SK-N-SH (cell line): Measurements from ENCODE around the gene SERPIND1. TPM values are rescaled to one million over a fixed set of nuclear protein-coding genes. Genes with fewer than 3 reads are reported as not detected.

Experiments
- CTCF ChIA-PET: fragments of 300-600, 350-600 bp; formaldehyde crosslinking; extraction: SDS; loops from one replicate; lab custom pipeline; 2021; lab: Yijun Ruan, JAX
- POLR2A ChIA-PET: fragments of 350-600 bp; sonication (Branson Sonifier 250); formaldehyde crosslinking; extraction: SDS; loops from one replicate; lab custom pipeline; 2020; ENCODE audit warnings: antibody characterized with exemption, inconsistent platforms; lab: Yijun Ruan, JAX
- DNase-seq: peaks from one replicate; pipeline ENCODE4 v3.0.0; 2012
- H2AFZ ChIP-seq: fragments of 200-600 bp; sonication (generic); 2 replicates; pipeline ENCODE4 v1.8.1; 2016; ENCODE audit warnings: antibody characterized with exemption, mild to moderate bottlenecking, low read depth
- H3F3A ChIP-seq: fragments of 200-600 bp; sonication (generic); replicated peaks from 2 replicates; pipeline ENCODE3; 2016; ENCODE audit warnings: antibody characterized with exemption, mild to moderate bottlenecking; ENCODE audit not compliant: insufficient read depth
- H3K27ac ChIP-seq, 2 experiments: fragments of 200-500 bp in 1 of 2; fragments of 200-600 bp in 1 of 2; sonication (Bioruptor generic) in 1 of 2; sonication (generic), shearing (Covaris generic) in 1 of 2; 2 replicates each; pipeline versions ENCODE4 v1.5.1 to v1.6.1; 2014 to 2016; ENCODE audit warnings: low read depth in 2 of 2, inconsistent platforms in 1 of 2, low read length in 1 of 2, mild to moderate bottlenecking in 1 of 2, mixed read lengths in 1 of 2
- H3K27me3 ChIP-seq: fragments of 200-600 bp; sonication (generic), shearing (Covaris generic); 2 replicates; pipeline ENCODE4 v1.6.1; 2016; ENCODE audit warnings: mixed run types; ENCODE audit not compliant: insufficient read depth
- H3K36me3 ChIP-seq, 2 experiments: fragments of 200-500 bp in 1 of 2; fragments of 200-600 bp in 1 of 2; sonication (Bioruptor generic) in 1 of 2; sonication (generic) in 1 of 2; replicated peaks in 1 of 2; 2 replicates each; pipeline versions ENCODE3 to v1.5.1; 2014 to 2016; ENCODE audit warnings: low read length in 1 of 2, mild to moderate bottlenecking in 1 of 2; ENCODE audit not compliant: insufficient read depth in 2 of 2, control insufficient read depth in 1 of 2
- H3K4me1 ChIP-seq, 2 experiments: fragments of 200-500 bp in 1 of 2; fragments of 200-600 bp in 1 of 2; sonication (Bioruptor generic) in 1 of 2; sonication (generic), shearing (Covaris generic) in 1 of 2; 2 replicates each; pipeline versions ENCODE4 v1.5.1 to v1.6.1; 2014 to 2016; ENCODE audit warnings: low read depth in 1 of 2, low read length in 1 of 2, mixed run types in 1 of 2; ENCODE audit not compliant: insufficient read depth in 2 of 2, control insufficient read depth in 1 of 2
- H3K4me2 ChIP-seq: fragments of 200-600 bp; sonication (generic), shearing (Covaris generic); 2 replicates; pipeline ENCODE4 v1.6.1; 2017; ENCODE audit warnings: mixed run types
- H3K4me3 ChIP-seq, 2 experiments: fragments of 200-500 bp in 1 of 2; fragments of 200-600 bp in 1 of 2; sonication (Bioruptor generic) in 1 of 2; sonication (generic), shearing (Covaris generic) in 1 of 2; 2 replicates each; pipeline versions ENCODE4 v1.5.1 to v1.8.1; 2014 to 2016; ENCODE audit warnings: low read depth in 2 of 2, inconsistent platforms in 1 of 2, low read length in 1 of 2, mild to moderate bottlenecking in 1 of 2, mixed read lengths in 1 of 2, moderate library complexity in 1 of 2
- H3K79me2 ChIP-seq: fragments of 200-600 bp; sonication (generic); 2 replicates; pipeline ENCODE4 v1.8.1; 2017; ENCODE audit warnings: mild to moderate bottlenecking; ENCODE audit not compliant: insufficient read depth
- H3K9ac ChIP-seq: fragments of 200-600 bp; sonication (generic); 2 replicates; pipeline ENCODE4 v1.6.1; 2017; ENCODE audit warnings: mixed run types
- H3K9me2 ChIP-seq: fragments of 200-600 bp; sonication (generic); 2 replicates; pipeline ENCODE4 v1.6.1; 2017; ENCODE audit warnings: mixed run types
- H3K9me3 ChIP-seq: fragments of 200-600 bp; sonication (generic); 2 replicates; pipeline ENCODE4 v1.6.1; 2017; ENCODE audit warnings: mixed run types, mild to moderate bottlenecking, moderate library complexity
- H4K20me1 ChIP-seq: fragments of 200-600 bp; sonication (generic); 2 replicates; pipeline ENCODE4 v1.6.1; 2017; ENCODE audit warnings: mild to moderate bottlenecking, mixed run types; ENCODE audit not compliant: insufficient read depth
- NRF1 ChIP-seq: IDR thresholded peaks from 2 replicates; pipeline ENCODE4 v1.6.1; 2012; ENCODE audit warnings: low read depth, mild to moderate bottlenecking, low read length
- PBX3 ChIP-seq: IDR thresholded peaks from 2 replicates; pipeline ENCODE4; 2012
- TAF1 ChIP-seq: IDR thresholded peaks from 2 replicates; pipeline ENCODE4 v1.6.1; 2012; ENCODE audit warnings: low read depth, mild to moderate bottlenecking, low read length, moderate library complexity, borderline replicate concordance
- ZBTB33 ChIP-seq: IDR thresholded peaks from 2 replicates; pipeline ENCODE4 v1.4.0; 2012; ENCODE audit warnings: low read depth, borderline replicate concordance
- WGBS: methylation state at CpG from one replicate; pipeline ENCODE4 v1.1.6; 2017; ENCODE audit warnings: low lambda C conversion rate; 5-methylcytosine and 5-hydroxymethylcytosine counted together
- polyA plus RNA-seq, 3 experiments: library from polyadenylated mRNA; depleted of rRNA; stranded (reverse); fragments of >200 nt; gene quantifications; 2 replicates each; pipeline ENCODE4 v1.2.3, GENCODE V29; 2012

Gene SERPIND1
- polyA plus RNA-seq, 1 of the 3 experiments (the other 2 are of a cell fraction): not detected

- WGBS: 92% methylated on average over 8 of the region's 8 CpGs
- Histone ChIP-seq H3K27me3 (no peaks in the 10 kb centered on the region), H3K9ac (no peak overlapping the region), H3K9me3 (no peaks in the 10 kb centered on the region), H3K36me3 (peaks cover 6 to 27% of the 10 kb centered on the region in 2 experiments), H3K9me2 (no peaks in the 10 kb centered on the region), H3K4me1 (no peaks in the 10 kb centered on the region), H3K79me2 (no peaks in the 10 kb centered on the region), H3K4me2 (no peak overlapping the region), H2AFZ (no peak overlapping the region), H3K4me3 (no peak overlapping the region), H3K27ac (no peak overlapping the region), H3F3A (no peaks in the 10 kb centered on the region), H4K20me1 (0 out of 2 replicates have a peak, but pooled peaks cover 5% of the 10 kb centered on the region)
- DNase-seq: no peak
- TF ChIP-seq ZBTB33 (no peak), PBX3 (no peak), NRF1 (no peak)
- ChIA-PET CTCF (interaction anchor here (3.1 to 3.5 kb wide), 2 partner anchors 8 to 12 kb away, joined by 16 to 43 read pairs; no protein-coding TSS in a partner anchor), POLR2A (no interaction called here)
Observed at GRCh38 chr22:20786048-20786447, 12.1 kb downstream of the SERPIND1 start.

GRCh38 chr22:20786536-20786979, 12.6 kb downstream of the SERPIND1 start:
- H3K9me2 ChIP-seq: no peaks in the 10 kb centered on the region
- WGBS: 85% methylated on average over 5 of the region's 10 CpGs

More at GRCh38 chr22:20786536-20786979, 12.6 kb downstream of the SERPIND1 start:
- Histone ChIP-seq H3K27me3 (no peaks in the 10 kb centered on the region), H3K4me1 (no peaks in the 10 kb centered on the region), H3K4me2 (no peak overlapping the region), H3K9ac (no peak overlapping the region), H4K20me1 (0 out of 2 replicates have a peak, but pooled peaks cover 5% of the 10 kb centered on the region), H3K27ac (no peak overlapping the region), H3K9me3 (no peaks in the 10 kb centered on the region), H2AFZ (no peak overlapping the region), H3K36me3 (peaks cover 6 to 27% of the 10 kb centered on the region in 2 experiments), H3K79me2 (no peaks in the 10 kb centered on the region), H3K4me3 (no peak overlapping the region), H3F3A (no peaks in the 10 kb centered on the region)
- no peak for TF ChIP-seq ZBTB33
- TF ChIP-seq TAF1: no peak
- no peak for TF ChIP-seq PBX3
- CTCF ChIA-PET: interaction anchor here (0.7 to 3.5 kb wide), 2 partner anchors 12 to 45 kb away, joined by 3 to 43 read pairs; no protein-coding TSS in a partner anchor
- POLR2A ChIA-PET: no interaction called here
- DNase-seq: no peak
